PFSK-1 (cell line): ENCODE measurements around the gene ZDHHC15.

ENCODE experiments used
- FOXP2 ChIP-seq: optimal IDR thresholded peaks from 2 replicates; pipeline ENCODE3; 2011; ENCODE audit warnings: borderline replicate concordance, control low read depth, inconsistent platforms; ENCODE audit not compliant: insufficient read depth; ENCODE audit errors: extremely low read length, extremely low read depth
- POLR2AphosphoS5 ChIP-seq: IDR thresholded peaks from 2 replicates; pipeline ENCODE4 v1.6.1; 2012; ENCODE audit warnings: low read depth, mild to moderate bottlenecking, control low read depth, low read length, moderate library complexity
- REST ChIP-seq, 2 experiments: IDR thresholded peaks; 2 replicates each; pipeline versions ENCODE4 v1.6.1 to v1.8.0; 2011 to 2012; ENCODE audit warnings: low read depth in 2 of 2, low read length in 2 of 2, control low read depth in 1 of 2, inconsistent platforms in 1 of 2, mild to moderate bottlenecking in 1 of 2, moderate library complexity in 1 of 2; ENCODE audit not compliant: insufficient read depth in 1 of 2
- SIN3A ChIP-seq: IDR thresholded peaks from 2 replicates; pipeline ENCODE4 v1.6.1; 2012; ENCODE audit warnings: mild to moderate bottlenecking, low read length, moderate library complexity, borderline replicate concordance; ENCODE audit not compliant: insufficient read depth
- TAF1 ChIP-seq: IDR thresholded peaks from 2 replicates; pipeline ENCODE4 v1.6.1; 2012; ENCODE audit warnings: low read length, control low read depth, borderline replicate concordance; ENCODE audit not compliant: insufficient read depth

Gene ZDHHC15

DNA sequence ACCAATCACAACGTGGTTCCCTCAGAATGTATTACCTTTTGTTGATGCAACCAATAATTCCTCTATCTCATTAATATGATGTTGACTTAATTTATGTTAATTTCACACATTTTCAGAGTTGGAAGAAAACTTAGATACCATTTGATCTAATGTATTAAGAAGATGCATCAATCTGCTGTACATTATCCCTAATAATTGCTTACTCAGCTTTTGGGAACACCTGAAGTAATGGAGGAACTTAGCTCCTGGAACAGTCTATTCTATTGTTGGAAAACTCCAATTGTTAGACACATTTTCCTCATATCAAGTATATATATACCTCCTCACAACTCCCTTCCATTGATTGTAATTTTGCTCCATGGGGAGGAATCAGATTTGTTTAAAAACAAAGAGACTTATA, 38.9 kb downstream of the ZDHHC15 start:
- TF ChIP-seq POLR2AphosphoS5 (no peak), REST (IDR thresholded peaks at IDR 0.05; ENCODE audit: insufficient read depth in 1 of 2, low read depth in 2 of 2, low read length in 2 of 2) (no peak), FOXP2 (no peak), SIN3A (no peak), TAF1 (no peak)

- TF ChIP-seq SIN3A: no peak
- no peak for TF ChIP-seq REST (IDR thresholded peaks at IDR 0.05; ENCODE audit: insufficient read depth in 1 of 2, low read depth in 2 of 2, low read length in 2 of 2)
Observed at GRCh38 chrX:75421688-75422230, 101.1 kb downstream of the ZDHHC15 start.

- TF ChIP-seq SIN3A (no peak), TAF1 (no peak), FOXP2 (no peak), REST (IDR thresholded peaks at IDR 0.05; ENCODE audit: insufficient read depth in 1 of 2, low read depth in 2 of 2, low read length in 2 of 2) (no peak), POLR2AphosphoS5 (no peak)
Observed at GRCh38 chrX:75390470-75390869, 132.4 kb downstream of the ZDHHC15 start.

DNA sequence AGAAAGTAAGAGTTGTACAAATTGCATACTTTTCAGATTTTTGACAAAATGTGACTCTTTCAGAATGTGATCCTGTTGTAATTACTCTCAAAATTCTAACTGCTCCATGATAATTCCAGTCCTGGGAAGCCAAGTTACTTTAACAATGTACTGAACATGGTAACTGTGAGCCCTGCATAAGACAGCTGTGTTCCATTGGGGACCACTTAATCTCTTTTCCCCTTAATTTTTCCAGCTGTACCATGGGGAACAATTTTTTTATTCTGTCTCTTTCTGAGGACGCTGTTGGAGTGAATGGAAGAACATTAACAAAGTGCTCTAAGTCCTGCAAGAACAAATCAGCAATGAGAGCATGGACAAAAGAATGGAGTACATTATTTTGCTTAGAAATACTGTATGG, 153.1 kb downstream of the ZDHHC15 start:
- TF ChIP-seq POLR2AphosphoS5: no peak
- TF ChIP-seq FOXP2: no peak
- no peak for TF ChIP-seq REST (IDR thresholded peaks at IDR 0.05; ENCODE audit: insufficient read depth in 1 of 2, low read depth in 2 of 2, low read length in 2 of 2)
- TF ChIP-seq TAF1: no peak
- TF ChIP-seq SIN3A: no peak

- TF ChIP-seq FOXP2 (no peak), SIN3A (no peak), TAF1 (no peak), POLR2AphosphoS5 (no peak), REST (IDR thresholded peaks at IDR 0.05; ENCODE audit: insufficient read depth in 1 of 2, low read depth in 2 of 2, low read length in 2 of 2) (no peak)
Observed at GRCh38 chrX:75366861-75367260, 156.0 kb downstream of the ZDHHC15 start.
